GM12801 (cell line): ENCODE results near the gene SMAD9.

Source experiments
- CTCF ChIP-seq: IDR thresholded peaks from one replicate; pipeline ENCODE4 v1.5.1; 2011; ENCODE audit warnings: control low read depth; ENCODE audit not compliant: insufficient read length; ENCODE audit errors: extremely low read depth

Gene SMAD9

GRCh38 chr13:36875961-36876360, 44.1 kb downstream of the SMAD9 start:
- TF ChIP-seq CTCF, result no peak

GRCh38 chr13:36875431-36875830, 44.6 kb downstream of the SMAD9 start:
- no peak for TF ChIP-seq CTCF

- TF ChIP-seq CTCF, result no peak
Measured at GRCh38 chr13:36872621-36873020, 47.4 kb downstream of the SMAD9 start.

GRCh38 chr13:36870050-36870692, 49.9 kb downstream of the SMAD9 start:
- no peak for TF ChIP-seq CTCF

DNA sequence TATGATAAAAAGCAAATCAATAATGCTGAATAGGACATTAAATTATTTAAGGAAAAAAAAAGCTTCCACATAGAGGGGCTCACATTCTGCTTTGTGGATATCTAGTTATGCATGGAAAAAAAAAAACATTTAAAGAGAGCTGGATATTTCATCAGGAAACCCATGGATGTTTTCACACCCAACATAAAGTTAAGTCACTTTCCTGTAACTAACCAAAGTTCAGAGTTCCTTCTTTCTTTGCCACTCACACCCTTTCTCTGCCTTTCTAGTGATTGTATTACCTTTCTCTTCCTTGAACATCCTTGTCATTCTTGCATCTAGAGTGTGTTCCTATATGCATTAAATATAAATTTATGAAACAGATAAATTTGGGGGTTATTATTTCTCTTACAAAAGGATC, 53.8 kb downstream of the SMAD9 start:
- TF ChIP-seq CTCF, result no peak

- no peak for TF ChIP-seq CTCF
Measured at GRCh38 chr13:36865265-36865664, 54.8 kb downstream of the SMAD9 start.

DNA sequence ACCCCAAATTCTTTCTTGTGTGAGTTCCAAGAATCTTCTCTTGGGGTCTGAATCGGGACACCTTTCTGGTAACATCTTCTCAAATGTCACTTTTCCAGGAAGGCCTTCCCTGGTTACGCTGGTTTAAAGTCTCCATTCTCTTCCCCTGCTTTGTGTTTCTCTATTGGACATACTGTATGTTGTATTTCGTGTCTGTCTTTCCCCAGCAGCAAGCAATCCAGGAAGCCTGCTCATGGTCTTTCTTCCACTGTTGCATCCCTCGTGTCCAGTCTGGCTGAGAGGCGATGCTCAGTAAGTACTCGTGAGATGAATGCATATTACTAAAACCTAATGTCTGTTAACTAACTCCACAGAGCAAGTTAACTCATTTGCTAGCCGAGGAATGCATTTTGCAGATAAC, 57.3 kb downstream of the SMAD9 start:
- TF ChIP-seq CTCF, result no peak
